Thyroid gland (tissue), 4 donors: ENCODE measurements around the gene MYO18B.

Experiments
- POLR2A ChIP-seq, 2 donors: fragments of 450-650 bp; IDR thresholded peaks; one replicate each; pipeline ENCODE4 v1.6.1; 2017; ENCODE audit warnings: antibody characterized with exemption in 2 of 2, mild to moderate bottlenecking in 2 of 2, moderate library complexity in 1 of 2
- TF ChIP-seq, protein P1 (sequence below), 6 experiments: fragments of 200-600 bp in 3 of 6; fragments of 450-650 bp in 3 of 6; sonication (generic) in 3 of 6; IDR thresholded peaks; one replicate each; pipeline ENCODE4 v1.5.1; 2016 to 2019; ENCODE audit warnings: antibody characterized with exemption in 6 of 6, mild to moderate bottlenecking in 2 of 6, inconsistent platforms in 1 of 6, moderate library complexity in 1 of 6

DNA sequence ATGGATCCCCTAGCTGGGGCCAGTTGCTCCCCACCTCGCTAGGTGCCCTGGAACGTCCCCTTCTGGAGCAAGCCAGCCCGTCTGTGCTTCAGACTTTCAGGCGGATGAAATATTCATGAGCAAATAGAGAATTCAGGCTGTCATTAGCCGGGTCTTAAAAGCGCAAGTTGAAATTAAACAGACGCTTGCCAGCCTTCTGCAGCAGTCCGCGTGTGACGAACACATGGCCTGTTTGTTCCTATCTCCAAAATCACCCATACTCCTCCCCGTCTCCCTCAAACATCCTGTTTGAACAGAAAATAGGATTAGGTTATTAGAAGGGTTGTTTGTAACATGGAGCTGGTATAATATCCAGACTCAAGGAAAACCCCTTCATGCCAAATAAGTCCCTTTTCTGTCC, 38.7 kb downstream of the MYO18B start:
- TF ChIP-seq, protein P1, sequence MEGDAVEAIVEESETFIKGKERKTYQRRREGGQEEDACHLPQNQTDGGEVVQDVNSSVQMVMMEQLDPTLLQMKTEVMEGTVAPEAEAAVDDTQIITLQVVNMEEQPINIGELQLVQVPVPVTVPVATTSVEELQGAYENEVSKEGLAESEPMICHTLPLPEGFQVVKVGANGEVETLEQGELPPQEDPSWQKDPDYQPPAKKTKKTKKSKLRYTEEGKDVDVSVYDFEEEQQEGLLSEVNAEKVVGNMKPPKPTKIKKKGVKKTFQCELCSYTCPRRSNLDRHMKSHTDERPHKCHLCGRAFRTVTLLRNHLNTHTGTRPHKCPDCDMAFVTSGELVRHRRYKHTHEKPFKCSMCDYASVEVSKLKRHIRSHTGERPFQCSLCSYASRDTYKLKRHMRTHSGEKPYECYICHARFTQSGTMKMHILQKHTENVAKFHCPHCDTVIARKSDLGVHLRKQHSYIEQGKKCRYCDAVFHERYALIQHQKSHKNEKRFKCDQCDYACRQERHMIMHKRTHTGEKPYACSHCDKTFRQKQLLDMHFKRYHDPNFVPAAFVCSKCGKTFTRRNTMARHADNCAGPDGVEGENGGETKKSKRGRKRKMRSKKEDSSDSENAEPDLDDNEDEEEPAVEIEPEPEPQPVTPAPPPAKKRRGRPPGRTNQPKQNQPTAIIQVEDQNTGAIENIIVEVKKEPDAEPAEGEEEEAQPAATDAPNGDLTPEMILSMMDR (IDR thresholded peaks at IDR 0.05), result no peak
- no peak for TF ChIP-seq POLR2A (IDR thresholded peaks at IDR 0.05)
